Measurements from ENCODE around the gene DMC1. TPM values are rescaled to one million over a fixed set of nuclear protein-coding genes. Genes with fewer than 3 reads are reported as not detected.

Gene DMC1
- total and polyA plus RNA-seq, 2 of the 13 experiments (the other 11 are each of a cell fraction or from before 2014, with no cell fraction given): 0.82 TPM; not detected in 1

DNA sequence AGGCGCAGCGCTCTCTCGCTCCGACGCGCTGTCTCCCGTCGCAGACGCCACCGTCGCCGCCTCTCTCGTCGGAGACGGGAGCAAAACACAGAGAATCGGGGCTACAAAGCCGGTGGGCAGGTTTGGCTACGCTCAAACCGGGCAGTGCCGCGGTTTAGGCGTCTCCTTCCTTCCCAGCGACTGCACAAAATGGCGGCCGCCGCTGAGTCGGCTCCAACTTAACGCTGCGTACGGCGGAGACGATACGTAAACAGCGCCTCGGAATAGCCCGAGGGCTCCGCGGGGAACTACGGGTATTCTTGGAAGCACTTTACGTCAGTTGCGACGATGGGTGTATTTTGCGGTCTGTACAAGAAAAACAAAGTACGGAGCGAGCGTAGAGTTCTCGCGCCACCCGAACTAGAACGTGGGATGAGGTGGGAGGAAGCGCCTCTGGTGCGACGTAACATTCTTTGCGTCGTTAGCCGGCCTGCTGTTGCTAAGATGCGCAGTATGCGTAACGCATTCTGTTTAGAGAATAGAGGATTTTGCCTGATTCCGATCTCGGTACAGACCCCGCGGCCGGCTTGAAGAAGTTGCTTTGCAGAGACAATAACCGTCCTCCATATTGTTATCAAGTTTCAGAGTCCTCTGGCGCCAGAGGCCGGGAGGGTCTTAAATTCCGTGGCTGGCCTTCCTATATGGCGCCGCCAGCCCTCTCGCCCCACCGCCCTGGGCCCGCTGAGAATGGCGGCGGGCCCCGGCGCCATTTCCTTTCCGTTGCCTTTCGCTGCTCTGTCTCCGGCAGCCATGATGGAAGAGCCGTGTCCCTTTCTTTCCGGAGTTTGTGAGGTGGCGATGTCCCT lies 63.6 kb downstream of the DMC1 start, which contains the start of gene DDX17 (continued):
- TF ChIP-seq MED1 (CRISPR knock-in tag; IDR thresholded peaks at IDR 0.05) (peak; percentile 64; the same call in 1 of the 2 replicates), U2AF1 (optimal IDR thresholded peaks at IDR 0.05; ENCODE audit: low read depth, low read length) (no peak), ZBTB20 (CRISPR knock-in tag; IDR thresholded peaks at IDR 0.05; ENCODE audit: borderline replicate concordance, low read depth) (0 out of 2 replicates have a peak, but pooled peaks have one; percentile 7), SKI (IDR thresholded peaks at IDR 0.05; ENCODE audit: partially characterized antibody) (no peak), JUNB (CRISPR knock-in tag; IDR thresholded peaks at IDR 0.05; ENCODE audit: borderline replicate concordance) (no peak), ZNF564 (CRISPR knock-in tag; IDR thresholded peaks at IDR 0.05) (no peak; the same call in 1 of the 2 replicates), NFIC (IDR thresholded peaks at IDR 0.05; ENCODE audit: low read length) (no peak), NFIB (CRISPR knock-in tag; IDR thresholded peaks at IDR 0.05; ENCODE audit: borderline replicate concordance) (no peak), GATAD2A (CRISPR knock-in tag; IDR thresholded peaks at IDR 0.05) (peak; percentile 33; the same call in 1 of the 2 replicates), NFE2 (CRISPR knock-in tag; IDR thresholded peaks at IDR 0.05) (no peak), BRCA1 (CRISPR knock-in tag; IDR thresholded peaks at IDR 0.05) (no peak)
- TF ChIP-seq, protein P1, sequence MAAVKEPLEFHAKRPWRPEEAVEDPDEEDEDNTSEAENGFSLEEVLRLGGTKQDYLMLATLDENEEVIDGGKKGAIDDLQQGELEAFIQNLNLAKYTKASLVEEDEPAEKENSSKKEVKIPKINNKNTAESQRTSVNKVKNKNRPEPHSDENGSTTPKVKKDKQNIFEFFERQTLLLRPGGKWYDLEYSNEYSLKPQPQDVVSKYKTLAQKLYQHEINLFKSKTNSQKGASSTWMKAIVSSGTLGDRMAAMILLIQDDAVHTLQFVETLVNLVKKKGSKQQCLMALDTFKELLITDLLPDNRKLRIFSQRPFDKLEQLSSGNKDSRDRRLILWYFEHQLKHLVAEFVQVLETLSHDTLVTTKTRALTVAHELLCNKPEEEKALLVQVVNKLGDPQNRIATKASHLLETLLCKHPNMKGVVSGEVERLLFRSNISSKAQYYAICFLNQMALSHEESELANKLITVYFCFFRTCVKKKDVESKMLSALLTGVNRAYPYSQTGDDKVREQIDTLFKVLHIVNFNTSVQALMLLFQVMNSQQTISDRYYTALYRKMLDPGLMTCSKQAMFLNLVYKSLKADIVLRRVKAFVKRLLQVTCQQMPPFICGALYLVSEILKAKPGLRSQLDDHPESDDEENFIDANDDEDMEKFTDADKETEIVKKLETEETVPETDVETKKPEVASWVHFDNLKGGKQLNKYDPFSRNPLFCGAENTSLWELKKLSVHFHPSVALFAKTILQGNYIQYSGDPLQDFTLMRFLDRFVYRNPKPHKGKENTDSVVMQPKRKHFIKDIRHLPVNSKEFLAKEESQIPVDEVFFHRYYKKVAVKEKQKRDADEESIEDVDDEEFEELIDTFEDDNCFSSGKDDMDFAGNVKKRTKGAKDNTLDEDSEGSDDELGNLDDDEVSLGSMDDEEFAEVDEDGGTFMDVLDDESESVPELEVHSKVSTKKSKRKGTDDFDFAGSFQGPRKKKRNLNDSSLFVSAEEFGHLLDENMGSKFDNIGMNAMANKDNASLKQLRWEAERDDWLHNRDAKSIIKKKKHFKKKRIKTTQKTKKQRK (IDR thresholded peaks at IDR 0.05; ENCODE audit: low read length): no peak
- TF ChIP-seq, protein P2, sequence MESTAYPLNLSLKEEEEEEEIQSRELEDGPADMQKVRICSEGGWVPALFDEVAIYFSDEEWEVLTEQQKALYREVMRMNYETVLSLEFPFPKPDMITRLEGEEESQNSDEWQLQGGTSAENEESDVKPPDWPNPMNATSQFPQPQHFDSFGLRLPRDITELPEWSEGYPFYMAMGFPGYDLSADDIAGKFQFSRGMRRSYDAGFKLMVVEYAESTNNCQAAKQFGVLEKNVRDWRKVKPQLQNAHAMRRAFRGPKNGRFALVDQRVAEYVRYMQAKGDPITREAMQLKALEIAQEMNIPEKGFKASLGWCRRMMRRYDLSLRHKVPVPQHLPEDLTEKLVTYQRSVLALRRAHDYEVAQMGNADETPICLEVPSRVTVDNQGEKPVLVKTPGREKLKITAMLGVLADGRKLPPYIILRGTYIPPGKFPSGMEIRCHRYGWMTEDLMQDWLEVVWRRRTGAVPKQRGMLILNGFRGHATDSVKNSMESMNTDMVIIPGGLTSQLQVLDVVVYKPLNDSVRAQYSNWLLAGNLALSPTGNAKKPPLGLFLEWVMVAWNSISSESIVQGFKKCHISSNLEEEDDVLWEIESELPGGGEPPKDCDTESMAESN (CRISPR knock-in tag; conservative IDR thresholded peaks at IDR 0.05): no peak
- TF ChIP-seq, protein P3, sequence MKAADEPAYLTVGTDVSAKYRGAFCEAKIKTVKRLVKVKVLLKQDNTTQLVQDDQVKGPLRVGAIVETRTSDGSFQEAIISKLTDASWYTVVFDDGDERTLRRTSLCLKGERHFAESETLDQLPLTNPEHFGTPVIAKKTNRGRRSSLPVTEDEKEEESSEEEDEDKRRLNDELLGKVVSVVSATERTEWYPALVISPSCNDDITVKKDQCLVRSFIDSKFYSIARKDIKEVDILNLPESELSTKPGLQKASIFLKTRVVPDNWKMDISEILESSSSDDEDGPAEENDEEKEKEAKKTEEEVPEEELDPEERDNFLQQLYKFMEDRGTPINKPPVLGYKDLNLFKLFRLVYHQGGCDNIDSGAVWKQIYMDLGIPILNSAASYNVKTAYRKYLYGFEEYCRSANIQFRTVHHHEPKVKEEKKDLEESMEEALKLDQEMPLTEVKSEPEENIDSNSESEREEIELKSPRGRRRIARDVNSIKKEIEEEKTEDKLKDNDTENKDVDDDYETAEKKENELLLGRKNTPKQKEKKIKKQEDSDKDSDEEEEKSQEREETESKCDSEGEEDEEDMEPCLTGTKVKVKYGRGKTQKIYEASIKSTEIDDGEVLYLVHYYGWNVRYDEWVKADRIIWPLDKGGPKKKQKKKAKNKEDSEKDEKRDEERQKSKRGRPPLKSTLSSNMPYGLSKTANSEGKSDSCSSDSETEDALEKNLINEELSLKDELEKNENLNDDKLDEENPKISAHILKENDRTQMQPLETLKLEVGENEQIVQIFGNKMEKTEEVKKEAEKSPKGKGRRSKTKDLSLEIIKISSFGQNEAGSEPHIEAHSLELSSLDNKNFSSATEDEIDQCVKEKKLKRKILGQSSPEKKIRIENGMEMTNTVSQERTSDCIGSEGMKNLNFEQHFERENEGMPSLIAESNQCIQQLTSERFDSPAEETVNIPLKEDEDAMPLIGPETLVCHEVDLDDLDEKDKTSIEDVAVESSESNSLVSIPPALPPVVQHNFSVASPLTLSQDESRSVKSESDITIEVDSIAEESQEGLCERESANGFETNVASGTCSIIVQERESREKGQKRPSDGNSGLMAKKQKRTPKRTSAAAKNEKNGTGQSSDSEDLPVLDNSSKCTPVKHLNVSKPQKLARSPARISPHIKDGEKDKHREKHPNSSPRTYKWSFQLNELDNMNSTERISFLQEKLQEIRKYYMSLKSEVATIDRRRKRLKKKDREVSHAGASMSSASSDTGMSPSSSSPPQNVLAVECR (CRISPR knock-in tag; IDR thresholded peaks at IDR 0.05; ENCODE audit: borderline replicate concordance): peak; percentile 42; the same call in 1 of the 2 replicates
- TF ChIP-seq, protein P4, sequence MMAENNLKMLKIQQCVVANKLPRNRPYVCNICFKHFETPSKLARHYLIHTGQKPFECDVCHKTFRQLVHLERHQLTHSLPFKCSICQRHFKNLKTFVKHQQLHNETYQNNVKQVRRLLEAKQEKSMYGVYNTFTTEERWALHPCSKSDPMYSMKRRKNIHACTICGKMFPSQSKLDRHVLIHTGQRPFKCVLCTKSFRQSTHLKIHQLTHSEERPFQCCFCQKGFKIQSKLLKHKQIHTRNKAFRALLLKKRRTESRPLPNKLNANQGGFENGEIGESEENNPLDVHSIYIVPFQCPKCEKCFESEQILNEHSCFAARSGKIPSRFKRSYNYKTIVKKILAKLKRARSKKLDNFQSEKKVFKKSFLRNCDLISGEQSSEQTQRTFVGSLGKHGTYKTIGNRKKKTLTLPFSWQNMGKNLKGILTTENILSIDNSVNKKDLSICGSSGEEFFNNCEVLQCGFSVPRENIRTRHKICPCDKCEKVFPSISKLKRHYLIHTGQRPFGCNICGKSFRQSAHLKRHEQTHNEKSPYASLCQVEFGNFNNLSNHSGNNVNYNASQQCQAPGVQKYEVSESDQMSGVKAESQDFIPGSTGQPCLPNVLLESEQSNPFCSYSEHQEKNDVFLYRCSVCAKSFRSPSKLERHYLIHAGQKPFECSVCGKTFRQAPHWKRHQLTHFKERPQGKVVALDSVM (CRISPR knock-in tag; IDR thresholded peaks at IDR 0.05): 0 out of 2 replicates have a peak, but pooled peaks have one; percentile 16
